HepG2 (cell line): ENCODE data around the gene RSPH1.

ENCODE experiments used
- CHD2 ChIP-seq: IDR thresholded peaks from 2 replicates; pipeline ENCODE4 v1.6.1; 2011; ENCODE audit warnings: low read depth, low read length, improper control_type of control experiment
- CTCF ChIP-seq: sonication (generic); formaldehyde crosslinking; IDR thresholded peaks from 2 replicates; pipeline ENCODE4 v1.5.0; 2020; ENCODE audit warnings: mild to moderate bottlenecking, missing genetic modification reagents, moderate library complexity
- ISX ChIP-seq: sonication (generic); formaldehyde crosslinking; conservative IDR thresholded peaks from 2 replicates; pipeline ENCODE4 v1.5.0; 2020; ENCODE audit warnings: missing genetic modification reagents
- MAFK ChIP-seq, 2 experiments: IDR thresholded peaks in 1 of 2; conservative IDR thresholded peaks in 1 of 2; 2 replicates each; pipeline ENCODE4 v1.6.1; 2011; ENCODE audit warnings: improper control_type of control experiment in 2 of 2, low read length in 2 of 2
- NR0B2 ChIP-seq: sonication (generic); formaldehyde crosslinking; IDR thresholded peaks from 2 replicates; pipeline ENCODE4 v1.4.0; 2020; ENCODE audit warnings: mild to moderate bottlenecking, missing genetic modification reagents
- NR3C1 ChIP-seq: sonication (generic); formaldehyde crosslinking; IDR thresholded peaks from 2 replicates; pipeline ENCODE4 v1.4.0; 2020; ENCODE audit warnings: missing genetic modification reagents
- PATZ1 ChIP-seq: sonication (generic); formaldehyde crosslinking; IDR thresholded peaks from 2 replicates; pipeline ENCODE4 v1.4.0; 2020; ENCODE audit warnings: missing genetic modification reagents
- REST ChIP-seq, 2 experiments: IDR thresholded peaks; 2 replicates each; pipeline ENCODE4 v1.6.1; 2011 to 2012; ENCODE audit warnings: low read length in 2 of 2, borderline replicate concordance in 1 of 2, low read depth in 1 of 2, mild to moderate bottlenecking in 1 of 2, moderate library complexity in 1 of 2
- RFX5 ChIP-seq: IDR thresholded peaks from 2 replicates; pipeline ENCODE4 v1.6.1; 2011; ENCODE audit warnings: low read depth, low read length, improper control_type of control experiment
- ZFP36 ChIP-seq: fragments of 150-350 bp; IDR thresholded peaks from 2 replicates; pipeline ENCODE4 v1.6.1; 2018; ENCODE audit warnings: borderline replicate concordance, low read length, low read depth; ENCODE audit not compliant: partially characterized antibody
- ZNF124 ChIP-seq: sonication (generic); formaldehyde crosslinking; IDR thresholded peaks from 2 replicates; pipeline ENCODE4 v1.4.0; 2020; ENCODE audit warnings: missing genetic modification reagents

- TF ChIP-seq ZFP36 (no peak), RFX5 (no peak), REST (IDR thresholded peaks at IDR 0.05; ENCODE audit: borderline replicate concordance in 1 of 2, low read depth in 1 of 2, low read length in 2 of 2) (no peak), ZNF124 (CRISPR knock-in tag) (no peak), MAFK (conservative IDR thresholded peaks at IDR 0.05 in 1 of 2, IDR thresholded peaks at IDR 0.05 in 1 of 2; ENCODE audit: low read length in 2 of 2) (no peak), CTCF (CRISPR knock-in tag) (no peak), ISX (CRISPR knock-in tag) (no peak), CHD2 (no peak), NR3C1 (CRISPR knock-in tag) (no peak), PATZ1 (CRISPR knock-in tag) (no peak), NR0B2 (CRISPR knock-in tag) (no peak)
Measured at GRCh38 chr21:42503711-42504110, 7.7 kb upstream of the RSPH1 start.
